IMR-90 (cell line): ENCODE results near the gene DEPDC5. TPM values are rescaled to one million over a fixed set of nuclear protein-coding genes. Genes with fewer than 3 reads are reported as not detected.

Source experiments
- ATAC-seq: fragments of 200-7000 bp; cut with Tn5 transposase; 2 replicates; pipeline ENCODE4 v1.9.1; 2020; ENCODE audit warnings: low read depth, mild to moderate bottlenecking, moderate library complexity
- BruUV-seq: library from RNA; stranded (reverse); fragments of 400-500 nt; replicated peaks from 2 replicates; lab custom pipeline; 2021; lab: Mats Ljungman, UMichigan
- CTCF ChIA-PET: fragments of 300-600 bp; formaldehyde crosslinking; extraction: SDS; loops from one replicate; lab custom pipeline; 2021; ENCODE audit warnings: antibody characterized with exemption; lab: Yijun Ruan, JAX
- POLR2A ChIA-PET: fragments of 300-600 bp; sonication (Branson Sonifier 250); formaldehyde crosslinking; loops from one replicate; lab custom pipeline; 2022; ENCODE audit warnings: antibody characterized with exemption; ENCODE audit not compliant: unreplicated experiment; lab: Charles Lee
- DNase-seq: peaks from one replicate; pipeline ENCODE4 v3.0.0; 2013
- H2AFZ ChIP-seq: replicated peaks from 2 replicates; pipeline ENCODE3; 2013; ENCODE audit warnings: low read length, mild to moderate bottlenecking; ENCODE audit not compliant: poor library complexity
- H2AK5ac ChIP-seq: 2 replicates; pipeline ENCODE4 v1.6.1; 2013; ENCODE audit warnings: low read depth, low read length, inconsistent platforms
- H2AK9ac ChIP-seq: replicated peaks from 2 replicates; pipeline ENCODE3; 2013; ENCODE audit warnings: mild to moderate bottlenecking, low read depth, low read length, moderate library complexity; ENCODE audit not compliant: poor library complexity
- H2BK120ac ChIP-seq: 2 replicates; pipeline ENCODE4 v1.6.1; 2013; ENCODE audit warnings: low read depth, low read length, inconsistent platforms
- H2BK15ac ChIP-seq: 3 replicates; pipeline ENCODE4 v1.6.1; 2013; ENCODE audit warnings: low read depth, low read length, inconsistent platforms
- H2BK20ac ChIP-seq: 2 replicates; pipeline ENCODE4 v1.6.1; 2013; ENCODE audit warnings: low read depth, mild to moderate bottlenecking, inconsistent platforms, low read length, moderate library complexity
- H2BK5ac ChIP-seq: 2 replicates; pipeline ENCODE4 v1.6.1; 2013; ENCODE audit warnings: mild to moderate bottlenecking, low read depth, low read length, inconsistent platforms; ENCODE audit not compliant: poor library complexity, severe bottlenecking
- H3K14ac ChIP-seq: replicated peaks from 2 replicates; pipeline ENCODE4 v1.6.1; 2013; ENCODE audit warnings: low read depth, low read length, inconsistent platforms
- H3K18ac ChIP-seq: 2 replicates; pipeline ENCODE4 v1.6.1; 2013; ENCODE audit warnings: low read depth, low read length, control low read depth
- H3K23ac ChIP-seq: 2 replicates; pipeline ENCODE4 v1.6.1; 2013; ENCODE audit warnings: low read depth, low read length, inconsistent platforms
- H3K27ac ChIP-seq: 2 replicates; pipeline ENCODE4 v1.5.1; 2013; ENCODE audit warnings: mild to moderate bottlenecking, control low read depth, low read length; ENCODE audit not compliant: insufficient read depth
- H3K27me3 ChIP-seq: 2 replicates; pipeline ENCODE4 v1.6.1; 2013; ENCODE audit warnings: low read length; ENCODE audit not compliant: control insufficient read depth, insufficient read depth
- H3K36me3 ChIP-seq: 2 replicates; pipeline ENCODE4 v1.6.1; 2013; ENCODE audit warnings: low read length, mixed read lengths; ENCODE audit not compliant: control insufficient read depth, insufficient read depth
- H3K4ac ChIP-seq: 2 replicates; pipeline ENCODE4 v1.6.1; 2013; ENCODE audit warnings: low read depth, low read length, inconsistent platforms
- H3K4me1 ChIP-seq: 2 replicates; pipeline ENCODE4 v1.6.1; 2013; ENCODE audit warnings: low read length, mixed read lengths; ENCODE audit not compliant: control insufficient read depth, insufficient read depth
- H3K4me2 ChIP-seq: 2 replicates; pipeline ENCODE4 v1.6.1; 2013; ENCODE audit warnings: low read depth, mild to moderate bottlenecking, control low read depth, low read length, moderate library complexity
- H3K4me3 ChIP-seq: 2 replicates; pipeline ENCODE4 v1.5.1; 2013; ENCODE audit warnings: low read depth, mild to moderate bottlenecking, control low read depth, low read length, moderate library complexity; ENCODE audit not compliant: insufficient read depth
- H3K56ac ChIP-seq: 2 replicates; pipeline ENCODE4 v1.6.1; 2013; ENCODE audit warnings: low read length, inconsistent platforms; ENCODE audit not compliant: insufficient read depth; ENCODE audit errors: extremely low read depth
- H3K79me1 ChIP-seq, 2 experiments: 2 replicates each; pipeline ENCODE4 v1.6.1; 2013; ENCODE audit warnings: low read length in 2 of 2, inconsistent platforms in 1 of 2, low read depth in 1 of 2
- H3K9ac ChIP-seq: 2 replicates; pipeline ENCODE4 v1.6.1; 2013; ENCODE audit warnings: low read depth, low read length, control low read depth
- H3K9me1 ChIP-seq: 2 replicates; pipeline ENCODE4 v1.6.1; 2013; ENCODE audit warnings: low read length, inconsistent platforms; ENCODE audit not compliant: insufficient read depth
- H3K9me3 ChIP-seq: 2 replicates; pipeline ENCODE4 v1.6.1; 2013; ENCODE audit warnings: low read length; ENCODE audit not compliant: control insufficient read depth, insufficient read depth
- H4K20me1 ChIP-seq: 2 replicates; pipeline ENCODE4 v1.6.1; 2013; ENCODE audit warnings: low read length, inconsistent platforms; ENCODE audit not compliant: insufficient read depth
- H4K5ac ChIP-seq: 2 replicates; pipeline ENCODE4 v1.6.1; 2013; ENCODE audit warnings: mild to moderate bottlenecking, low read depth, low read length, control low read depth
- H4K8ac ChIP-seq, 2 experiments: 2 replicates each; pipeline ENCODE4 v1.6.1; 2013; ENCODE audit warnings: low read depth in 2 of 2, low read length in 2 of 2, control low read depth in 1 of 2, inconsistent platforms in 1 of 2
- H4K91ac ChIP-seq: 2 replicates; pipeline ENCODE4 v1.6.1; 2013; ENCODE audit warnings: low read depth, low read length, inconsistent platforms; ENCODE audit not compliant: insufficient read depth
- MXI1 ChIP-seq: IDR thresholded peaks from 2 replicates; pipeline ENCODE4 v1.6.1; 2012; ENCODE audit warnings: low read depth, mild to moderate bottlenecking, low read length, moderate library complexity, borderline replicate concordance
- SMC3 ChIP-seq: fragments of 150-350 bp; IDR thresholded peaks from 2 replicates; pipeline ENCODE4 v1.6.1; 2016; ENCODE audit warnings: low read depth, mild to moderate bottlenecking, antibody characterized with exemption, low read length, moderate library complexity
- WGBS, 2 experiments: methylation state at CpG; one replicate each; pipeline versions ENCODE4 v1.1.5 to v1.1.7; 2013; ENCODE audit warnings: missing lambda C conversion rate in 2 of 2; ENCODE audit not compliant: insufficient read length in 1 of 2; ENCODE audit errors: extremely low coverage in 2 of 2; 5-methylcytosine and 5-hydroxymethylcytosine counted together
- dilution Hi-C: fragments of 300-500 bp; cut with HindIII; formaldehyde crosslinking; loops from one replicate; pipeline ENCODE4 v1.14.3; 2018; ENCODE audit warnings: low sequenced_read_pairs; ENCODE audit not compliant: unreplicated experiment
- in situ Hi-C: fragments of 300-500 bp; cut with MboI; formaldehyde crosslinking; loops from 3 replicates; pipeline ENCODE4 v1.14.3; 2019; ENCODE audit warnings: low sequenced_read_pairs, inconsistent platforms, mixed read lengths
- intact Hi-C: fragments of 100-400 bp; cut with micrococcal nuclease; formaldehyde crosslinking; loops from 2 replicates; pipeline ENCODE4 v1.10.0; 2022
- polyA plus RNA-seq, 3 experiments: library from polyadenylated mRNA; depleted of rRNA; stranded (reverse); fragments of >200 nt; gene quantifications; 2 replicates each; pipeline ENCODE4 v1.2.3, GENCODE V29; 2012; ENCODE audit warnings: low replicate concordance in 1 of 3
- total RNA-seq: library from RNA; depleted of rRNA; stranded (reverse); fragments of >200 nt; gene quantifications from 2 replicates; pipeline ENCODE4 v1.2.3, GENCODE V29; 2012

The DEPDC5 gene
- total and polyA plus RNA-seq, 2 of the 4 experiments (the other 2 are of a cell fraction): 6.6 to 12.9 TPM

DNA sequence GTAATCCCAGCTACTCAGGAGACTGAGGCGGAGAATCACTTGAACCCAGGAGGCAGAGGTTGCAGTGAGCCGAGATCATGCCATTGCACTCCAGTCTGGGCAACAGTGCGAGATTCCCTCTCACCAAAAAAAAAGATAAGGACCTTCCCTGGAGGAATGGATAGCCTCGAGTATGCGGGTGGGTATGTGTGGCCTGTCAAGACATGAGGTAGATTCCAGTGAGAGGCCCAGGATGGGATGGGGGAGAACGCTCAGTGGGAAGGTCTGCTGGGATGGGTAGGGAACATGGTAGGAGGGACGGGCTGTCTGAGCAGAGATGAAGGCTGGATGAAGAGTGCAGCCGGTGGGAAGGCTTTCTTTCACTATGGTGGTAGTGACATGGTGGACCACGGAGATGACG is 151.5 kb downstream of the DEPDC5 start:
- H3K4me3 ChIP-seq: no peak overlapping the region
- H3K23ac ChIP-seq: no peak overlapping the region
- no peaks in the 10 kb centered on the region for H3K79me1 ChIP-seq
- DNase-seq (no peak), ATAC-seq (no peak)
- H2BK120ac ChIP-seq: no peak overlapping the region
- no peak overlapping the region for H3K27ac ChIP-seq
- no peak overlapping the region for H3K9ac ChIP-seq
- no peak overlapping the region for H2AK5ac ChIP-seq
- H2BK5ac ChIP-seq: no peak overlapping the region
- H2AFZ ChIP-seq: no peak overlapping the region
- H4K5ac ChIP-seq: no peak overlapping the region
- BruUV-seq: no TSS peak
- H3K14ac ChIP-seq: no peak overlapping the region; the same call in 1 of the 2 replicates
- no peak for TF ChIP-seq MXI1
- no peak for TF ChIP-seq SMC3
- no peak overlapping the region for H3K56ac ChIP-seq
- WGBS, 2 experiments: 97% methylated on average over 5 of the region's 10 CpGs; no CpG with 5 or more reads in 1 of the 2 experiments
- no peak overlapping the region for H3K4ac ChIP-seq
- no peaks in the 10 kb centered on the region for H4K20me1 ChIP-seq
- intact Hi-C loops: no loop called here
- no peak overlapping the region for H2BK15ac ChIP-seq
- in situ Hi-C loops: no loop called here
- H4K91ac ChIP-seq: no peak overlapping the region
- H3K9me3 ChIP-seq: no peaks in the 10 kb centered on the region
- no peaks in the 10 kb centered on the region for H3K27me3 ChIP-seq
- no peak overlapping the region for H3K4me2 ChIP-seq
- H3K9me1 ChIP-seq: peaks cover 6% of the 10 kb centered on the region; the same call in 1 of the 2 replicates
- ChIA-PET POLR2A (no interaction called here), CTCF (no interaction called here)
- no peak overlapping the region for H2BK20ac ChIP-seq
- no peak overlapping the region for H4K8ac ChIP-seq
- no peak overlapping the region for H2AK9ac ChIP-seq
- dilution Hi-C loops: no loop called here
- H3K4me1 ChIP-seq: no peaks in the 10 kb centered on the region
- no peak overlapping the region for H3K18ac ChIP-seq
- H3K36me3 ChIP-seq: peaks cover 13% of the 10 kb centered on the region
